ENCODE results near the gene XNDC1N.
A peak's percentile ranks its signal among the peaks of the same experiment; 100 is the strongest.
"Not testable (repeated sequence)": the region's sequence is repeated elsewhere in the genome, so short reads cannot be mapped to it uniquely, and the experiment has no call there.

The XNDC1N gene

GRCh38 chr11:71931245-71931602 is 2.8 kb upstream of the XNDC1N start:
- DNase-seq, result no peak

- no peak for DNase-seq
Measured at GRCh38 chr11:71930556-71931244, 2.3 kb upstream of the XNDC1N start.

GRCh38 chr11:71929491-71929890 is 1.1 kb upstream of the XNDC1N start:
- DNase-seq, result no peak

- DNase-seq, result peak; percentile 95
Measured at GRCh38 chr11:71928737-71929443, 496 bp upstream of the XNDC1N start, which contains the start of gene RNF121. Gene RNF121 (plus strand): TSS chr11:71929046. CDS start chr11:71929062, 16 bp downstream.

- DNase-seq, result peak; percentile 33
Measured at GRCh38 chr11:71917646-71918140, 10.7 kb downstream of the XNDC1N start.

- no peak for DNase-seq
Measured at GRCh38 chr11:71914617-71915189, 13.7 kb downstream of the XNDC1N start.

- peak; percentile 92 for DNase-seq
Measured at GRCh38 chr11:71913756-71914526, 14.5 kb downstream of the XNDC1N start.

GRCh38 chr11:71911986-71912340 is 16.4 kb downstream of the XNDC1N start:
- DNase-seq, result not testable (repeated sequence)

GRCh38 chr11:71911321-71911985 is 16.9 kb downstream of the XNDC1N start:
- peak; percentile 9 for DNase-seq

GRCh38 chr11:71910775-71911174 is 17.6 kb downstream of the XNDC1N start:
- not testable (repeated sequence) for DNase-seq

GRCh38 chr11:71908218-71908617 is 20.2 kb downstream of the XNDC1N start:
- DNase-seq, result no peak

GRCh38 chr11:71901137-71901536 is 27.3 kb downstream of the XNDC1N start:
- peak; percentile 85 for DNase-seq

- DNase-seq, result no peak
Measured at GRCh38 chr11:71895961-71896360, 32.4 kb downstream of the XNDC1N start.

- DNase-seq, result not testable (repeated sequence)
Measured at GRCh38 chr11:71889181-71889872, 39.1 kb downstream of the XNDC1N start.

- not testable (repeated sequence) for DNase-seq
Measured at GRCh38 chr11:71888335-71889010, 39.9 kb downstream of the XNDC1N start.

- DNase-seq, result not testable (repeated sequence)
Measured at GRCh38 chr11:71885806-71886205, 42.6 kb downstream of the XNDC1N start.

All from fibroblast of skin of right biceps (primary cell).